Measurements from ENCODE around the gene DPP8.

DNA sequence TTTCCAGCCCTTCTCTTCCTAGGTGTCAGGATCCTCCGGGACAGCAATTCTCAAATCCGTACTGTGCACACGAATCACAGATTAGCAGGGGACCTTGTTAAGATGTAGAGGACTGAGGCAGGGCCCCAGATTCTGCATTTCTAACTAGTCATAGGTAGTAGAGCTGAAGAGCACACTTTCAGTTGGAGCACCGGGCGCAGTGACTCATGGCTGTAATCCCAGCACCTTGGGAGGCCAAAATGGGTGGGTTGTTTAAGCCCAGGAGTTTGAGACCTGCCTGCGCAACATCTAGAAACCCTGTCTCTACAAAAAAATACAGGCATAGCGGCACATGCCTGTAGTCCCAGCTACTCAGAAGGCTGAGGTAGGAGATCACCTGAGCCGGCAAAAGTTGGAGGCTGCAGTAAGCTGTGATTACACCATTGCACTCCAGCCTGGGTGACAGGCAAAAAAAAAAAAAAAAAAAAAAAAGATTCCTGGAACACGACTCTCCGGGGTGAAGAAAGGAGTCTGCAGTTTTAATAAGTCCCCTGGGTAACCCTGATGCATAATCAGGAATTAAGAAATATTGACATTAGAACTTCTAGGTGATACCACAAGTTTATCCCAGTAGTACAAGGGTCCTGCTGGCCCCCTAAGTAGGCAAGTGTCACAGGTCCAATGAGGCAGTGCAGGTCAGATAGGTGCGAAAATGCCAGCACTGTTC is 118.3 kb downstream of the DPP8 start:
- TF ChIP-seq, protein P1, sequence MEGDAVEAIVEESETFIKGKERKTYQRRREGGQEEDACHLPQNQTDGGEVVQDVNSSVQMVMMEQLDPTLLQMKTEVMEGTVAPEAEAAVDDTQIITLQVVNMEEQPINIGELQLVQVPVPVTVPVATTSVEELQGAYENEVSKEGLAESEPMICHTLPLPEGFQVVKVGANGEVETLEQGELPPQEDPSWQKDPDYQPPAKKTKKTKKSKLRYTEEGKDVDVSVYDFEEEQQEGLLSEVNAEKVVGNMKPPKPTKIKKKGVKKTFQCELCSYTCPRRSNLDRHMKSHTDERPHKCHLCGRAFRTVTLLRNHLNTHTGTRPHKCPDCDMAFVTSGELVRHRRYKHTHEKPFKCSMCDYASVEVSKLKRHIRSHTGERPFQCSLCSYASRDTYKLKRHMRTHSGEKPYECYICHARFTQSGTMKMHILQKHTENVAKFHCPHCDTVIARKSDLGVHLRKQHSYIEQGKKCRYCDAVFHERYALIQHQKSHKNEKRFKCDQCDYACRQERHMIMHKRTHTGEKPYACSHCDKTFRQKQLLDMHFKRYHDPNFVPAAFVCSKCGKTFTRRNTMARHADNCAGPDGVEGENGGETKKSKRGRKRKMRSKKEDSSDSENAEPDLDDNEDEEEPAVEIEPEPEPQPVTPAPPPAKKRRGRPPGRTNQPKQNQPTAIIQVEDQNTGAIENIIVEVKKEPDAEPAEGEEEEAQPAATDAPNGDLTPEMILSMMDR (IDR thresholded peaks at IDR 0.05), result no peak
- TF ChIP-seq EZH2phosphoT487 (IDR thresholded peaks at IDR 0.05), result no peak

Measured in neural progenitor cell (in vitro differentiated cells).